Upper lobe of left lung (tissue), 6 donors: ENCODE data around the gene PIGM. TPM values are rescaled to one million over a fixed set of nuclear protein-coding genes. Genes with fewer than 3 reads are reported as not detected.

ENCODE experiments used
- ATAC-seq, 2 donors: fragments of 200-7000 bp; cut with Tn5 transposase; one replicate each; pipeline ENCODE4 v1.9.1; 2022; ENCODE audit warnings: mild to moderate bottlenecking in 2 of 2, moderate library complexity in 2 of 2; ENCODE audit not compliant: low FRiP score in 2 of 2
- DNase-seq, 2 donors: peaks; one replicate each; pipeline ENCODE4 v3.0.0-alpha.2; 2019 to 2020
- H3K27ac ChIP-seq, 4 donors: fragments of 200-600 bp; sonication (generic); one replicate each; pipeline ENCODE4 v1.5.1; 2016 to 2019
- H3K27me3 ChIP-seq, 4 donors: fragments of 200-600 bp; sonication (generic); one replicate each; pipeline ENCODE4 v1.5.1; 2017 to 2019
- H3K36me3 ChIP-seq, 4 donors: fragments of 200-600 bp; sonication (generic); one replicate each; pipeline ENCODE4 v1.5.1; 2016 to 2019
- H3K4me1 ChIP-seq, 4 donors: fragments of 200-600 bp; sonication (generic); one replicate each; pipeline ENCODE4 v1.5.1; 2018 to 2019
- H3K4me3 ChIP-seq, 4 donors: fragments of 200-600 bp; sonication (generic); one replicate each; pipeline ENCODE4 v1.5.1; 2017 to 2019; ENCODE audit warnings: mild to moderate bottlenecking in 2 of 4, moderate library complexity in 1 of 4
- H3K9me3 ChIP-seq, 4 donors: fragments of 200-600 bp; sonication (generic); one replicate each; pipeline ENCODE4 v1.5.1; 2018 to 2019
- CTCF ChIP-seq, 6 experiments: fragments of 450-650 bp in 4 of 6; fragments of 200-600 bp in 2 of 6; sonication (generic) in 2 of 6; IDR thresholded peaks; one replicate each; pipeline ENCODE4 v1.5.1; 2016 to 2019; ENCODE audit warnings: antibody characterized with exemption in 6 of 6
- EP300 ChIP-seq, 4 donors: sonication (generic); formaldehyde crosslinking; IDR thresholded peaks; one replicate each; pipeline ENCODE4 v1.5.1; 2017; ENCODE audit warnings: antibody characterized with exemption in 4 of 4, control low read depth in 2 of 4
- POLR2A ChIP-seq, 4 donors: fragments of 450-650 bp; IDR thresholded peaks; one replicate each; pipeline ENCODE4 v1.5.1; 2016 to 2017; ENCODE audit warnings: antibody characterized with exemption in 4 of 4, mild to moderate bottlenecking in 2 of 4
- POLR2AphosphoS5 ChIP-seq, 2 donors: sonication (generic); formaldehyde crosslinking; IDR thresholded peaks; one replicate each; pipeline ENCODE4 v1.5.1; 2017; ENCODE audit warnings: antibody characterized with exemption in 2 of 2
- WGBS, 2 donors: methylation state at CpG; one replicate each; pipeline ENCODE4 v1.1.5; 2017 to 2018; 5-methylcytosine and 5-hydroxymethylcytosine counted together
- total RNA-seq, 6 donors: library from RNA; depleted of rRNA in 4 of 6; stranded (reverse); fragments of >200 nt in 4 of 6; gene quantifications; one replicate each; pipeline versions ENCODE4 v1.1.0 to v1.2.1, GENCODE V29; 2016 to 2021
- donor health status: DM: no; HTN: no; CAD: no; lungs with moderate emphysema.
- donor health status: DM: no; HTN: yes; CAD: no; lungs with severe emphysema.

Gene PIGM
- total RNA-seq, 6 donors from 2014 or later, result 2.8 to 6.5 (median 6.0) TPM

GRCh38 chr1:160058087-160058486 is 26.3 kb upstream of the PIGM start:
- H3K36me3 ChIP-seq, result no peaks in the 10 kb centered on the region
- ATAC-seq, result peak in 1 of 2 donors; percentile 18
- H3K27me3 ChIP-seq, result peaks cover 0 to 6% (median 0%) of the 10 kb centered on the region in 4 donors
- no peak overlapping the region for H3K27ac ChIP-seq
- no peak for TF ChIP-seq EP300 (IDR thresholded peaks at IDR 0.05)
- TF ChIP-seq CTCF (IDR thresholded peaks at IDR 0.05), result no peak
- no peak overlapping the region for H3K4me3 ChIP-seq
- H3K9me3 ChIP-seq, result no peaks in the 10 kb centered on the region
- H3K4me1 ChIP-seq, result no peaks in the 10 kb centered on the region
- DNase-seq, result no peak
- WGBS, 2 donors, result 32 to 60% methylated on average over 2 of the region's 2 CpGs

- WGBS, 2 donors, result 58 to 70% methylated on average over 1 of the region's 1 CpG
- H3K36me3 ChIP-seq, result no peaks in the 10 kb centered on the region
- TF ChIP-seq POLR2A (IDR thresholded peaks at IDR 0.05) (no peak), CTCF (IDR thresholded peaks at IDR 0.05) (no peak), EP300 (IDR thresholded peaks at IDR 0.05) (no peak), POLR2AphosphoS5 (IDR thresholded peaks at IDR 0.05) (no peak)
- H3K27ac ChIP-seq, result no peak overlapping the region
- no peaks in the 10 kb centered on the region for H3K4me1 ChIP-seq
- ATAC-seq (no peak), DNase-seq (no peak)
- H3K9me3 ChIP-seq, result no peaks in the 10 kb centered on the region
- H3K4me3 ChIP-seq, result no peak overlapping the region
- peaks cover 0 to under 1% (median 0%) of the 10 kb centered on the region in 4 donors for H3K27me3 ChIP-seq
Measured at GRCh38 chr1:160056648-160057169, 24.9 kb upstream of the PIGM start.

DNA sequence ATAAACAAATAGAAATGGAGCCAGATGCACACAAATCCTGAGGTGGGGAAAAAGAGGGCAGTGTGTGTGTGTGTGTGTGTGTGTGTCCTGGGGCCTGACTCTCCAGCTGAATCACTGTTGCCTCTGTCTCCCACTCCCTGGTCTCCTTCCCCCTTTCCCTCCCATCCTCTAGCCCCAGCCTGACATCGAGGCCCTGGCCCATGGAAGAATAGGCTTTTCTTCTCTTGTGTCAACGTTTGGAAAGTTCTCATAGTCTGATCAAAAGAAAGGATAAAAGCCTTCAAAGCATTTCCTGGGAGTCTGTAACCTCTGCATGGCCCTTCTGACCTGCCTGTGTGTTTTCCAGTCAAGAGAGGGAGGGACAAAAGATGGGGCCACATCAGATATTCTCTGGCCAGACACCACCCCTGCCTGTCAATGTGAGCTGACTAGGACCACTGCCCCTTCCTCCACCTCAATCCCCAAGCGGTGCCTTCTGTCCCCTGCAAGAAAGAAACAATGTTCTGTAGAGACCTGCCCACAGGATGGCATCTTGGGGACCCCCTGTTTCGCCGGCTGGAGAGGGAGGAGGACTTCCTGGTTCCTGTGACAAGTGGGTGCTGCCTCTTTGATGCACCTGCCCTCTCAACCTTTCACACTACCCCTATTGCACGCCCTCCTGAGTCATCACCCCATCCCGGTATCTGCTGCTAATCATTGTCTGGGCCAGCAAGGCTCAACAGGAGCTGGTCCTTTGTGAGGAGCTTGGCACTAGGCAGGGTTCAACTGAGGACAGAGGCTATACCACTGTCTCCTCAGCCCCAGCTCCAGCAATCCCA is 22.0 kb upstream of the PIGM start:
- 53 to 58% methylated on average over 7 of the region's 7 CpGs for WGBS, 2 donors

GRCh38 chr1:160052936-160053335 is 21.1 kb upstream of the PIGM start:
- H3K27ac ChIP-seq, result no peak overlapping the region
- H3K4me3 ChIP-seq, result no peak overlapping the region
- H3K9me3 ChIP-seq, result no peaks in the 10 kb centered on the region
- no peaks in the 10 kb centered on the region for H3K4me1 ChIP-seq
- TF ChIP-seq POLR2AphosphoS5 (IDR thresholded peaks at IDR 0.05) (no peak), CTCF (IDR thresholded peaks at IDR 0.05) (no peak), POLR2A (IDR thresholded peaks at IDR 0.05) (no peak), EP300 (IDR thresholded peaks at IDR 0.05) (no peak)
- no peaks in the 10 kb centered on the region for H3K36me3 ChIP-seq
- no peaks in the 10 kb centered on the region for H3K27me3 ChIP-seq
- WGBS, 2 donors, result 59 to 62% methylated on average over 6 of the region's 6 CpGs
- ATAC-seq, result no peak
- no peak for DNase-seq

More for the DNA sequence above, 22.0 kb upstream of the PIGM start:
- TF ChIP-seq EP300 (IDR thresholded peaks at IDR 0.05) (no peak), POLR2A (IDR thresholded peaks at IDR 0.05) (no peak), CTCF (IDR thresholded peaks at IDR 0.05) (no peak), POLR2AphosphoS5 (IDR thresholded peaks at IDR 0.05) (no peak)
- no peak overlapping the region for H3K27ac ChIP-seq
- H3K4me3 ChIP-seq, result no peak overlapping the region
- ATAC-seq (no peak), DNase-seq (no peak)
- H3K4me1 ChIP-seq, result no peaks in the 10 kb centered on the region
- H3K36me3 ChIP-seq, result no peaks in the 10 kb centered on the region
- H3K9me3 ChIP-seq, result no peaks in the 10 kb centered on the region
- no peaks in the 10 kb centered on the region for H3K27me3 ChIP-seq
